Right lobe of liver (tissue), 6 donors: Measurements from ENCODE around the gene TMEM132D. TPM values are rescaled to one million over a fixed set of nuclear protein-coding genes. Genes with fewer than 3 reads are reported as not detected.

ENCODE experiments used
- ATAC-seq, 4 donors: fragments of 200-7000 bp; cut with Tn5 transposase; one replicate each; pipeline ENCODE4 v1.9.1; 2020; ENCODE audit warnings: mild to moderate bottlenecking in 4 of 4, moderate library complexity in 4 of 4
- DNase-seq, 3 donors: peaks; one replicate each; pipeline ENCODE4 v3.0.0-alpha.2; 2020
- H3K27ac ChIP-seq, 3 donors: fragments of 200-600 bp; one replicate each; pipeline ENCODE4 v1.8.0; 2022
- H3K27me3 ChIP-seq, 2 donors: fragments of 200-600 bp; one replicate each; pipeline ENCODE4 v1.8.0; 2022
- H3K36me3 ChIP-seq, 4 donors: fragments of 200-600 bp; sonication (generic) in 1 of 4; one replicate each; pipeline versions ENCODE4 v1.5.1 to v1.8.0; 2017 to 2022; ENCODE audit warnings: control low read depth in 1 of 4
- H3K4me1 ChIP-seq, 4 donors: fragments of 200-600 bp; sonication (generic) in 1 of 4; one replicate each; pipeline versions ENCODE4 v1.5.1 to v1.8.0; 2017 to 2022; ENCODE audit warnings: control low read depth in 1 of 4
- H3K4me3 ChIP-seq, 3 donors: fragments of 200-600 bp; one replicate each; pipeline ENCODE4 v1.8.0; 2022
- H3K9me3 ChIP-seq, 4 donors: fragments of 200-600 bp; sonication (generic) in 1 of 4; one replicate each; pipeline versions ENCODE4 v1.5.1 to v1.8.0; 2017 to 2022; ENCODE audit warnings: control low read depth in 1 of 4
- CTCF ChIP-seq, 4 donors: fragments of 200-600 bp in 3 of 4; fragments of 450-650 bp in 1 of 4; IDR thresholded peaks; one replicate each; pipeline versions ENCODE4 v1.5.1 to v1.8.0; 2016 to 2022; ENCODE audit warnings: antibody characterized with exemption in 4 of 4, mild to moderate bottlenecking in 2 of 4
- POLR2A ChIP-seq: fragments of 450-650 bp; IDR thresholded peaks from one replicate; pipeline ENCODE4 v1.6.1; 2017; ENCODE audit warnings: antibody characterized with exemption, mild to moderate bottlenecking
- WGBS: methylation state at CpG from one replicate; pipeline ENCODE4 v1.1.6; 2018; ENCODE audit warnings: low coverage, low lambda C conversion rate; ENCODE audit not compliant: insufficient coverage; ENCODE audit errors: missing lambda C conversion rate; 5-methylcytosine and 5-hydroxymethylcytosine counted together
- intact Hi-C, 2 donors: fragments of 100-400 bp; cut with DNase I; formaldehyde crosslinking; loops; one replicate each; pipeline versions ENCODE4 v1.11.2 to v1.14.1; 2022
- total RNA-seq, 6 experiments: library from RNA; depleted of rRNA in 2 of 6; stranded (reverse); fragments of >200 nt in 2 of 6; fragmentation: NEBNext Ultra II Directional in 3 of 6; extraction: Animal tissue kit (Norgen Biotek cat#: 25700) in 3 of 6; gene quantifications; one replicate each; pipeline versions ENCODE4 v1.1.0 to v1.2.4, GENCODE V29; 2016 to 2023
- donor health status: DM: no; HTN: yes; CAD: no.
- donor health status: DM: no; HTN: no; CAD: no.
- donor health status: DM: no; HTN: no; CAD: no.
- donor health status: DM: no; HTN: yes; CAD: no.
- donor health status: DM: no; HTN: yes; CAD: no.

TMEM132D gene
- total RNA-seq, 6 experiments from 2014 or later: 0.10 to 0.35 (median 0.33) TPM; not detected in 3

DNA sequence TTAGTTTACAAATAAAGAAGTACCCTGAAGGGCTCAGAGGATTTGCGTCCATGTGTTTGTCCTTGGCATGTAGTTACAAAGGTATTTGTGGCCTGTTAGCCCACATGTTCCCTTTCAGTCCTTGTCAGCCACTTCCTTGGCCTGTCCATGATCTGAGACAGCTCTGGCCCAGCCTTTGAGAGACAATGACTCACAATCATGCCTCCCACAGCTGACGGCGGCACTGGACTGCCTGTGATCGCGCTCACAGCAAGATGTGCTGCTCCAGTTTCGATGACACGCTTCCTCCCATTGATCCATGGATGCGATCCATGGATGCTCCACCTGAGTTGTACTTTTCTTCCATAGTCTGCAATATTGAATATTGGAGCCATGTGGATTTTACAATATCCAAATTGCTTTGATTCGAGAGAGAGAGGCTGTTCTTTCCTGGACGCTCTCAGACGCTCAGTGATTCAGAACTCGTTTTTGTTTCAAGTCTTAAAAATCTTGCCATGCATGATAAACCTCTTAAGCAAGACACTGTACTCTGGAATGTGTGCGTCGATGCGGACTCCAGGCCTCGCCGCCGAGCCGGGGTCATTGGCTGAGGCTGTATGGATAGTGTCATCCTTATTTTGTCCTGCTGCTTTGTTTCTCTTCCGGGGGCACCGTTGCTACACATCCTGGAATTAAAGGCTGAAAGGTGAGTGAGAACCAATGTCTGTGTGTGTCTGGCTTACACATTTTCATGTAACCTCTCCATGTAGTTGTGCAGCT lies 830.5 kb downstream of the TMEM132D start:
- Histone ChIP-seq H3K27me3 (no peaks in the 10 kb centered on the region), H3K9me3 (no peaks in the 10 kb centered on the region), H3K4me1 (no peaks in the 10 kb centered on the region), H3K4me3 (no peak overlapping the region), H3K36me3 (no peaks in the 10 kb centered on the region), H3K27ac (no peak overlapping the region)
- DNase-seq: no peak
- no peak for ATAC-seq
- WGBS: 89% methylated on average over 18 of the region's 21 CpGs
- intact Hi-C loops: no loop called here
- no peak for TF ChIP-seq CTCF (IDR thresholded peaks at IDR 0.05)
- no peak for TF ChIP-seq POLR2A

GRCh38 chr12:129071362-129071761 lies 832.5 kb downstream of the TMEM132D start:
- H3K9me3 ChIP-seq: no peaks in the 10 kb centered on the region
- ATAC-seq (no peak), DNase-seq (no peak)
- no peak overlapping the region for H3K27ac ChIP-seq
- no peak overlapping the region for H3K4me3 ChIP-seq
- H3K4me1 ChIP-seq: no peaks in the 10 kb centered on the region
- H3K36me3 ChIP-seq: no peaks in the 10 kb centered on the region
- H3K27me3 ChIP-seq: no peaks in the 10 kb centered on the region
- 36% methylated on average over 4 of the region's 4 CpGs for WGBS
- no peak for TF ChIP-seq POLR2A
- no peak for TF ChIP-seq CTCF (IDR thresholded peaks at IDR 0.05)
- intact Hi-C loops: no loop called here

GRCh38 chr12:129069886-129070285 lies 833.9 kb downstream of the TMEM132D start:
- H3K4me1 ChIP-seq: no peaks in the 10 kb centered on the region
- TF ChIP-seq CTCF (IDR thresholded peaks at IDR 0.05): no peak
- TF ChIP-seq POLR2A: no peak
- H3K4me3 ChIP-seq: no peak overlapping the region
- ATAC-seq (no peak), DNase-seq (no peak)
- no peaks in the 10 kb centered on the region for H3K27me3 ChIP-seq
- no peaks in the 10 kb centered on the region for H3K9me3 ChIP-seq
- no peaks in the 10 kb centered on the region for H3K36me3 ChIP-seq
- no peak overlapping the region for H3K27ac ChIP-seq
- intact Hi-C loops: no loop called here
- WGBS: 70% methylated on average over 7 of the region's 15 CpGs

GRCh38 chr12:129068684-129069083 lies 835.1 kb downstream of the TMEM132D start:
- Histone ChIP-seq H3K4me1 (no peaks in the 10 kb centered on the region), H3K4me3 (no peak overlapping the region), H3K27ac (no peak overlapping the region), H3K9me3 (no peaks in the 10 kb centered on the region), H3K36me3 (no peaks in the 10 kb centered on the region), H3K27me3 (no peaks in the 10 kb centered on the region)
- ATAC-seq (no peak), DNase-seq (no peak)
- TF ChIP-seq CTCF (IDR thresholded peaks at IDR 0.05): no peak
- TF ChIP-seq POLR2A: no peak
- intact Hi-C loops: no loop called here
- WGBS: 83% methylated on average over 5 of the region's 10 CpGs
